NK-92 (cell line): ENCODE data around the gene NLGN2.

ENCODE experiments used
- DNase-seq: peaks from one replicate; lab custom pipeline; 2025; ENCODE audit not compliant: unreplicated experiment; lab: John Stamatoyannopoulos, UW

The NLGN2 gene

DNA sequence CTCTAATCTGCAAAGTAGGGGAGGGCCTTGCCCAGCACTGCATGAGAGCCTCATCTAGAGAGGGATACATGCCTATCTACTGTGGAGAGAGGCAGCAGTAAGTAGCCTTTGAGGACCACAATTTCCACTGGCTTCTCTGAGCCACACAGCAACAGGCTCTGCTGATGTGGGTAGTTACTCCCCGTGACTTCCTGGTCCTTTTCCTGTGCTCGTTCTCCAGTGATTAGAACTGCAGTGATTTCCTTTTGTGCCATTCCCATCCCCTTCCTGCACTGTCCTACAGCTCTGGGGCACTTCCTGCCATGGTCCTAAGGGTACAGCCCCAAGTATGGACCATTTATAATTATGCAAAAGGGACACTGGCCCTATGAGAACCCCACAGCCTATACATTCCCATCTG is 16.3 kb upstream of the NLGN2 start:
- no peak for DNase-seq

DNA sequence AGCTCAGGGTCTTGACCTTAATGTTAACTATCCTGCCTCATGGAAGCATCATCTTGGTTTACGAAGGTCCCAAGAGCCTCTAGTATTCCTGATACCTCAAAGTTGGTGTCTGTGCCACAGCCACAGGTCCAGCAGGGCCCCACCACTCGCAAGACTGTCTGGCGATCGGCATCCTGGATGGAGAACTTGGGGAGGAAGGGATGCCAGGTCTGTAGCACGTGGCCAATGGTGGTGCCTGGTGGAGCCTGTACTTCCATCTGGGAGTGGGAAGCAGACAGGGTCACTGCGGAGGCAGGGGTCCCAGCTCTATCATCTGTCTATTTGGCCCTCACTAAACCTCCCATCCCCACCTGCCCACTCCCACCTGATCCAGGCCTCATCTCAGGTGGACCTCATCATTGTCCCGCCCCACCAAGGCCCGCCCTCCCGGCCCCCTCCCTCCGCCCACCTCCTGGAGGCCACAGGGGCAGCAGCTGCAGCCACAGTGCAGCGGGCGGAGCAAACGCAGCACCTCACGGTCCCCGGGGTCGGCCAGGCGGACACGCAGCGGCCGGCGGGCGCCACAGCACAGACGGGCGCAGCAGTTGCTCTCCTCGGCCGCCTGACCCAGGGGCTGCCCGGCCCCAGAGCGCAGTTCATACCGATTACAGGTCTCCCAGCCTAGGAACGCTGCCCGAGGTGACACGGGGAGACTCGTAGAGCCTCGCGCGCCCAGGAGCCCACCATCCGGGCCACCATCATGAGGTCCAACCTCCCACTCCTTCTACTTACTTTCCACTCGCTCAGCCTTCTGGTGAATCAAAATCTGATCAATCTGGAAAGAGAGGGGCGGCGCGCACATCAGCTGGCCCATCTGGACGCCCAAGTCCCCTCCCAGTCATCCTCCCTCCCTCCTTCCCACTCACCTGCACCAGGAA is 14.7 kb upstream of the NLGN2 start:
- no peak for DNase-seq

DNA sequence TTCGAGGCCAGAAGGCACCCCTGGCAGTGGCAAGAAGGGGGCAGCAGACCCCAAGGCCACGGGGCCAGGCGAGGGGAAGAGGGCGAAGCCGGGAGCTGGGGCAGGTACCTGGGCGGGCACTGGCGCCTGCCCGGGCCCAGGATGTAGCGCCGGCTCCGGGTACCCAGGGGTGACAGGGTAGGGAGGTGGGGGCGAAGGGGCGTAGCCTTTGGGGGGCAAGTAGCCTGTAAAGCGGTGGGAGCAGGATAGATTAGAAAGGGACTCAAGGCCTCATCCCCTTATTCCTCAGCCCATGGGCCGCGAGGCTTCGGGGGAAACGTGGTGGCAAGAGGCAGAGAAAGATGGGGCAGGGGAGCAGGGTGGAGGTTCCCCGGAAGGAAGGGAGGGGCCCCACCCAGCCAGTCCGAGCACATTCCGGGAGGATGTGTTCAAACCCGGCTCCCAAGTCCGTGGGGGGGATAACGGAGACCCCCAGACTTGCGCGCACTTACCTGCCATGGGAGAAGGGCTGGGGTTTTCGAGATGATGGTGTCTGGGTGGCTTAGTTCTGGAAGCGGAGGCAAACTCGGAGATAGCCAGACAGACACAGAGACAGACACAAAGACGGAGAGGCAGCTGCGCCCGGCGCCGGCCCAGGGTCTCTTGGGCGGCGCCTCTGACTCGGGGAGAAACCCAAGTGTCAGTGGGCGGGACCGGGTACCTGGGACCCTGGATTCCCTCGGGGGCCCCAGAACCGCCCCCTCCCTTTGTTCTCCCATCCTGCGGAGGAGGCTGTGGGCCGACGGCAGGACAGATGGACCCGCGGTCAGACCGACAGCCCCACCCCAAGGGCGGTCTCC is 13.8 kb upstream of the NLGN2 start:
- DNase-seq: no peak

DNA sequence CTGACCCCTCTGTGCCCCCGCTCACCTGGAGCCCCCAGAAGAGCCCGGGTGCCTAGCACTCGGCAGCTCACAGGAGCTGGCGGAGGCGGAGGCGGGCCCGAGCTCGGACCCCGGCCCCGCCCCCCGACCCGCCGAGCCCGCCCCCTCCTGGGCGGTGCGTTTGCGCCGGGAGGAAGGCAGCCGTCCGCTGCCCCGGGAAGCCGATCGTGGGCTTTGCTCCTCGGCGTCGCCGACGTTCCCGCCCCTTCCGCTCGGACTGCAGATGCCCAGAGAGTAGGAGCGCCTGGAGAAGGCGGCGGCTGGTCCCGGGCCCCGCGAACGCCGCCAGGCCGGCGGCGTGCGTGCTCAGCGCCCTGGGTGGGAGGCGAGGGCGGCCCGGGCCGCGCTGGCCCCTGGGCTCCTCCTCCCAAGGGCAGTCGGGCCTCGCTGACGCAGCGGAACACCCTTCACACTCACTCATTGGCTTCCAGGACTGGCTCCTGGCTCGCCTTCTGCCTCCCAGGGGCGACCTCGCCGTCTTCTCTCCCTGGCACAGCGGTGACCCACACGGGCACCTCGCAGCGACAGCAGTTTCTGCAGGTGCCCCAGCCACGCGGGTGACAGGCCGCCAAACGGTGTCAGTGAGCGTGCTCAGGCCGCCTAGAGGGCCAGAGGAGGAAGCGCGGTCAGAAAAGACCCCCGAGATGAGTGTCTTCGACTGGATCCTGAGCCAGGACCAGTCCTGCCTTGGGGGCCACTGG is 13.0 kb upstream of the NLGN2 start, which contains the start of gene PLSCR3:
Gene PLSCR3, minus strand, starts transcription at position 74 of the 740 bp plus-strand sequence. CDS start 415 bp downstream, outside the sequence.
- DNase-seq: no peak

DNA sequence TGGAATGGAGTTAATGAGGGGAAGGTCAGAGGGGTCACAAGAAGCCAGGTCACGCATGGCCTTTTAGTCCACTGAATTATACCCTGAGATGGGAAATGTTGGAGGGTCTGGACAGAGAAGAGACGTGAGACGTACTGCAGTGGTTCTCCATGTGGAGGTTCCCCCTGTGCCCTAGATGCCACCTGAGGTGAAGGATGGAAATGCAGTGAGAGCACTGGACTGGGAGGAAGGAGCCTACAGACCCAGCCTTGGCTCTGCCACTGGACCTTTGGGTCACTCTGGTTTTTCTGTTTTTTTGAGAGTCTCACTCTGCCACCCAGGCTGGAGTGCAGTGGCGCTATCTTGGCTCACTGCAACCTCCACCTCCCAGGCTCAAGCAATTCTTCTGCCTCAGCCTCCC is 11.5 kb upstream of the NLGN2 start:
- no peak for DNase-seq

DNA sequence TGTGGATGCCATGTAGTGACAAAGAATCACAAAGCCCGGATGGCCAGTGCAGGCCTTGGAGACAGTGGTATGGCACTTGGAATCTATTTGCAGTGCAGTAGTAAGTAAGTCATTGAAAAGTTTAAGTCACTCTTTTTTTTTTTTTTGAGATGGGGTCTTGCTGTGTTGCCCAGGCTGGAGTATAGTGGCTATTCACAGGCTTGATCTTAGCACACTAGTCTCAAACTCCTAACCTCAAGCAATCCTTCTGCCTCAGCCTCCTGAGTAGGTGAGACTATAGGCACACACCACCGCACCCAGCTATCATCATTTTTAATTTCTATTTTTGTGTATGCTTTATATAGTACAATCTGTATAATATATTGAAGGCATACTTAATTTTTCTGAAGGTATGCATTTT is 9.0 kb upstream of the NLGN2 start:
- no peak for DNase-seq

DNA sequence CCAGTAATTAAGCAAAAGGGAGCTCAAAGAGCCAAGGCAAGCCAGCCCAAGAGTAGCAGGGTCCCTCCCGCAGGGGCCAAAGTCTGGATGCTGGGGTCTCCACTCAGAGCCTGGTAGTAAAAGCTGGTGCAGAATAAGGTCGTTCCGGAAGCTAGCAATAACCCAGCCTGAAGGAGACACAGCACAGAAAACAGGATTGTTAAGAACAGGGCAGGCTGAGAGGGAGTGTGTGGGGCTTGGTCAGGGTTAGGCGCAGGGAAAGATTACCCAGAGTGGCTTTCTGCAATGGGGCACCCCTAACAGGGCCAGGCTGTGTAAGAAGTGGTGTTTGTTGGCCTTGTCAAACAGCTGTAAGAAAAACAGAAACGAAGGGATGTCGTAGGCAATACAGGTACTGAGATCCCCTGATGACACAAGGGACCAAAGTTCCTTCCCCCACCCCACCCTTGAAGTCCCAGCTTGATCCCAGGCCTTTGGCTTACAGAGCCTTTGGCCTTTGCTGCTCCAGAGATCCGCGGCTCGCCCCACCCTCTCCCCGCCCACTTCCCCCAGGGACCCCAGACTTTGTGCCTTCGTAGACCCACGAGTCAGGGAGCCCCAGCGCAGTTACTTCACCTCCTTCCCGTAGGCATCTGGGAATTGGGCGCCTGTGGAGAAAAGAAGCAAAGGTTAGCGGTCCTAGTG is 4.5 kb upstream of the NLGN2 start:
- DNase-seq: no peak

DNA sequence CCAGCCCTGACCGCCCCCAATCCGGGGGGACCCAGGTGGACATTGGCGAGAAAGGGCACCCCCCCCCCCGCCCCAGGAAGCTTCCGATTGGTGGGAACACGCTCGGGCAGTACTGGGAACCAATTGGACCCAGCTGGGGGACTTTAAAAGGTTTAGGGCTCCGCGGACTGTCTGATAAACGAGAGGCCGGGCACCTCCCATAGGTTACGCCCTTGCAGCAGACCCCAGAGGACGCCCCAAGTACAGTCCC is 4.0 kb upstream of the NLGN2 start:
- DNase-seq: no peak

DNA sequence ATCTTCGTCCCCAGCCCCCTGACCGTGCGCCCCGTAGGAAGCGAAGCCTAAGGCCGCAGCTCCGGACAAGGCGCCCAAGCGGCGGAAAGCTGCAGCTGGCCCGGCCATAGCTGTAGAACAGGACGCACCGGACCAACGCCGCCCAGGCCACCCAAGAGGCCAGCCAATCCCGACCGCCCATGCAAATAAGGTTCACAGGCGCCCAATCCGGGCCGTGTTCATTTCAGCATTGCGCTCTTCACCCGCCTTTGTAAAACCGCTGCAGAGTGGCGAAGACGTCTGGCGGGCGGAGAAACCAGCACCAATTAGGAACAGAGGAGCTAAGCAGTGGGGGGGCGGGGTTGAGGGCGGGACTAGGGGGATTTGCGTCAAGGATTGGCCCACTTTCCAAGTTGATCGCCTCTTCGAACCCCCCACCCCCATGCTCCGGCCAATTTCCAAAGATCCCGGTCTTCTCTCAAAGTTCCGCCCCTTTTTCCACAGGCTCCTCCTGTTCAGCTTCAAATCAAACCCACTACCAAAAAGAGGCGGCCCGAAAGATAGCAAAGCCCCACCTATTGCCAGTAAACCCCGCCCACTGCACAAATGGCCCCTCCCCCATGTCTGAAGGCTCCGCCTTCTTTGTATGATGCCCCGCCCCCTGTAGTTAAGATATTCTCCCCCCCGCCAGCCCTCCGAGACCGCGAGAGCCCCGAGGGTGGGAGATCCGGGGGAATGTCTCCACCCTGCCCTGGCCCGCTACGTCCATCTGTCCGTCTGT is 3.5 kb upstream of the NLGN2 start, which contains the start of gene TMEM256:
Gene TMEM256, minus strand, starts transcription at position 121 of the 760 bp plus-strand sequence. Its CDS starts 13 bp downstream, at position 108.
- peak; percentile 95 for DNase-seq

DNA sequence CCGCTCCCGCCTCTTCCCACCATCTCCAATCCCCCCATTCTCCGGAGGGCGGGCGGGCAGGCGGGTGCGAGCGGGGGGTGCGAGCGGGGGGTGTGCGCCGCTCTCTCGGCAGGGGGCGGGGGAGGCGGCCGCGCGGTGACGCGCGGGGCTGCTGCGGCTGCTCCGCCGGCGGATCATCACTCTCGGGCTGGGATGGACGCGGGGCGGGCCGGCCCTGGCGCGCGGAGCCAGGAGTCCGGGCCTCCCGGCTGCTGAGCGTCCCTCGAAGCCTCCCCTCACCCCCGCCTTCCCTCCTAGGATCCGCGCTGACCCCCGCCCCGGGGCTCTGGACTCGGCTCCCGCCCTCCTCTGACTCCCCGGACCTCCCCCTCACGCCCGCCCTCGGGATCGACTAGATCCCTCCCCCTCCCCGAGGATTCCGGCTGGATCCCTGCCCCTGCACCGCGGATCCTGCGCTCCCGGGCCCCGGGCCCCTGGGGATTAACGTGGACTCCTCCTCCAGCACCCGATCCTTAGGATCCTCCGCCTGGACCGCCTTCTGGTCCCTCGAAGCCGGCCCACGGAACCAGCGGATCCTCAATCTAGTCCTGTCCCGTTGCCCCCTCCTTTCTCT is 2.8 kb upstream of the NLGN2 start:
- no peak for DNase-seq

DNA sequence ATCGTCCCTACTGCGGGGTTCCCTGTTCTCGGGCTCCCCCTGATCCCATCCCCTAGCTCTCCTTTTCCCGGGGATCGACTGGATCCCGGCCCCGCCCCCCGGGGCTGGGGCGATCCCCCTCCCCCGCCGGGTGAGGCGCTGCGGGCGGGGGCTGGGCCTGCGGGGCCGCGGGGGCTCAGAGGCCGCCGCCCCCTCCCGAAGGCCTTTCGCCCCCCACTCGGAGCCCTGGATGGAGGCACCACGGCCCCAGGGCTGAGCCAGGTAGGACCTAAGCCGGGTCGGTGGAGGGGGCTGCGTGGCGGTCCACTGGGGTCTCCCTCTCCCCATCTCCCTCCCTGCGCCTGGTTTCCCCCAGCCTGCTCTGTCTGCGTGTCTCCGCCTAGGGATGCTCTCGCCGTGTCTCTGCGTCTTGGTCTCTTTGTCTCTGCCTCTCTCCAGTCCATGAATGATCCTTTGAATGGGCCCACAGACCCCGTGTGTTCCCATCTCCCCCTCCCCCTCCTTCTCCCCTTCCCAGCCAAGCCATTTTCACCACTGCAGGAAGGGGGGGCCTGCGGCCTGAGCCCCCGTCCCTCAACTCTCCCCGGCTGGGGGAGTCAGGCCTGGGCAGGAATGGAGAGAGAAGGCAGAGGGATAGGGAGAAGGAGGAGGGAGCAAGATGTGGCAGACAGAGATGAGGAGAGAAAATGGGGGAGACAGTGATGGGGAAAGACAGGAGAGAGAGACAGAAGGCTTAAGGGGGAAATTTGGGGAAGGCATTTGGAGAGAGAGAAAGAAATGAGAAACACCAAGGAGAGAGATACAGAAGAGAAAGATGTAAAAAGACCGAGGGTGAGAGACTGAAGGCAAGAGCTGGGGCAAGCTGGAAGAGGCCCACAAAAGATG is 2.1 kb upstream of the NLGN2 start:
- no peak for DNase-seq

DNA sequence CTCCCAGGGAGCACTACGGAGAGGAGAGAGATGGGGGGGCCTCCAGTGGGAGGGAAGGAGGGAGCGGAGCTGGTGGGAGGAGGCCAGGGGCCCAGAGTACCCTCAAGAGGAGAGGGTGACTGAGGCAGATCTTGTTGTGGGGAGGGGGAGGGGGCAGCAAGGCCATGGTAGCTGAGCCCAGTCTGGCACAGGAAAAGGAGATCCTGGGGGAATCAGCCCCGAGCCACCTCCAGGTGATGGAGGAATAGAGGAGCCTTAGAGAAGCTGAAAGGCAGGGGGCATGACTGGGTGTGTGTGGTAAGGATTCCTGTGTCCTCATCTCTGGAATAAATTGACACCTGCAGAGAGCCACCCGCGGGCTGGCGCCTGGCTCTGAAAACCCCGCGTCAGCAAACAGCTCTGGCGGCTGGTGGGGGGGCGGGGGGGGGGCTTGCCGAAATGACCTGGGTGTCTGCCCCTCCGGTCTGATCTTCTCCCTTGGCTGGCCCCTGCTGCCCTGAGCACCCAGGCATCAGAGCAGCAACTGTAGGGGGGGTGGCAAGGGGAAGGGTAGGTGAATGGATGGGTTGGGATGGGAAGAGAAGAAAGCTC is 1.3 kb upstream of the NLGN2 start:
- DNase-seq: no peak

DNA sequence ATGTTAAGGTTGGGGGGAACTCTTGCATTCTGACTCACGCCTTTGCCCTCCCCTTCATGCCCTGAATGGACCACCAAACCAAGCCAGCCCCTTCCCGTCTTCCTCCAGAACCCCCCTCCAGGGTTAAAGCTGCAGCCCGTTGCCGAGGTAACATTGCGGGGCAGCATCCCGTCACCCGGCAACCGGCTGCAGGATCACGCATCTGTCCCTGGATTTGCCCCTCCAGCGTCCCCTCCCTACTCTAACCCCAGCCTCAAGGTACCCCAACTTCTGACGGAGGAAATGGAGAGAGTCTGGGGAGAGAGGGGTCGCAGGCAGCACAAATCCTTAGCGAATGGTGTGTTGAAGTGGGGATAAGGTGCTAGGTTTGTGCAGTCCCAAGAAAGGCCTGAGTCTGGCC is 563 bp upstream of the NLGN2 start:
- DNase-seq: no peak

DNA sequence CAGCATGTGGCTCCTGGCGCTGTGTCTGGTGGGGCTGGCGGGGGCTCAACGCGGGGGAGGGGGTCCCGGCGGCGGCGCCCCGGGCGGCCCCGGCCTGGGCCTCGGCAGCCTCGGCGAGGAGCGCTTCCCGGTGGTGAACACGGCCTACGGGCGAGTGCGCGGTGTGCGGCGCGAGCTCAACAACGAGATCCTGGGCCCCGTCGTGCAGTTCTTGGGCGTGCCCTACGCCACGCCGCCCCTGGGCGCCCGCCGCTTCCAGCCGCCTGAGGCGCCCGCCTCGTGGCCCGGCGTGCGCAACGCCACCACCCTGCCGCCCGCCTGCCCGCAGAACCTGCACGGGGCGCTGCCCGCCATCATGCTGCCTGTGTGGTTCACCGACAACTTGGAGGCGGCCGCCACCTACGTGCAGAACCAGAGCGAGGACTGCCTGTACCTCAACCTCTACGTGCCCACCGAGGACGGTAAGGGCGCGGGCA is 645 bp downstream of the NLGN2 start:
- DNase-seq: no peak

DNA sequence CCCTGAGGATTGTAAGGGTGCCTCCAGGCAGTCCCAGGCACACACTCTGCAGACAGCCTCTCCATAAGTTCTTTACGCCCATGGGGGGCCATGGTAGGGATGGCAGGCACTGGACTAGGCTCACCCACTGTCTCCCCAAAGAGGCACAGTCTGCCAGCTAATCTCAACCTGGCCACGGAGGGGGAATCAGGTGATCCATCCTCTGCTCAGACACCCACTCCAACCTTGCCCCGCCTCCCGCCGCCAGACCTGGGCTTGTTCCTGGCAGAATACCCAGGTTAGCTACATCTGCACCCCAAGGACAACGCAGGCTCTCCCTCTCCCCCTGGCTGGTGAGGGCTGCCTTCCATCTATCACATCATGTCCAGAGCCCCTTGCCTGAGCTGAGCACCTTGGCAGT is 1.2 kb downstream of the NLGN2 start:
- no peak for DNase-seq

DNA sequence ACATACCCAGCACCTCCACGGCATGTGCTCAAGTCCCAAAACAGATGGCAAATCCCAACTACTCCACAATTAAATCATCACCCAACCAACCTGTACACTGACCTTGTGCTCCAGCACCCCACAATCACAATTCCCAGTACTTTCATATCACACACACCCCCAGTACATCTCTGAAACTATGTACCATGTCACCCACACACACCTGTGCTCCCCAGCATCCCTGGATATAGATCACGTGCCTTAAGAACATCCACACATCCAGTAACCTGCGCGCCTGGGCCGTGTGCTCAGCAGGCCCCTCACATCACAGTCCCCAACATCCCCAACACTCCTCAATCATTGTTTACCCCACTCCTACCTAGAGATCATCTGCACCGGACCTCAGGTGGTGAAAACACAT is 2.1 kb downstream of the NLGN2 start:
- DNase-seq: no peak

DNA sequence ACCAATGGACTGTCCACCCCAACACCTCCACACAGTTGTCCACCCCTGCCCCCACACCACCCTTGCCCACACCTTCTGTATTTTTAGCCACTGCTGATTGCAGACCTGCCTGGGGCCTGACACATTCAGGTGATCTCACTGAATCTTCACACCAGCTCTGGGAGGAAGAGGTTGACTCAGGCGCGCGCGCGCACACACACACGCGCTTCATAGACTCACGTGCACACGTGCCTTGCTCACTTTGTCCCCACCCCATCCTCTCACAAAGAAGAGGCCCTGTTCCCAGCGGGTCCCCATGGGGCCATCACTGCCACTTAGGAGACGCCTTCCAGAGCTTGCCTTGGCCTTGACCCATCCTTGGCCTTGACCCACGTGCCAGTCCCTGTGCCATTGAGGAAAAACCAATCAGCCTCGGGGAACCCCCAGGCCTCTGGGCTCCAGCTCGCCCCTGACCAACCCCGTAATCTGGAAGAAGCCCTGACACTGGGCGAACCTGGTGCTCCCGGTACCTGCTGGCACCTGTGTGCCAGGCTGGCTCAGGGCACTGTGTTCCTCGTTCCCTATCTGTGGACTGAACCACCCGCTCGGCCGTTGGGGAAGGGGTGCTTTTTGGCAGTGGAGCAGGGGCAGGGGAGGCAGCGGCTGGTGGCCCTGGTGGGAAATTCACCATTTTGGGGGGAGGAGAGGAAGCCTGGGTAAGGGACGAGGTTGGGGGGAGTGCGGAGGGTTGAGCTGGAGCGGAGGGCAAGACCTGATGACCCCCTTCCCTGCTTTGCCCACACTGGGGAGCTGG is 3.2 kb downstream of the NLGN2 start:
- no peak for DNase-seq

DNA sequence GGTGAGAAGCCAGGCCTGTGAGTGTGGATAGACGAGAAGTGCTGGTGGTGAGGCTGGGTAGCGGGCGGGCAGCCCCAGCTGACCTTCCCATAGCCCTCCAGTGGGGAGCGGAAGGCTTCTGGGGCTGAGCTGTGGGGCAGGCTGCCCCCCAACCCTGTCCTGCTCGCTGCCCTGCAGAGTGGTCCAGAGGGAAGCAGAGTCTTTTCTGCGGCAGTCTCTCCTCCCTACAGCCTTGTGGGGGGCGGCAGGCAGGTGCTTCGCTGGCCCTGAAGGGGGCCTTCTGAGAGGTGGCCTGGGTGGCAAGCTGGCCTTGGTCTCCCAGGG is 3.7 kb downstream of the NLGN2 start:
- no peak for DNase-seq
